ENCODE measurements around the gene DIPK1B. TPM values are rescaled to one million over a fixed set of nuclear protein-coding genes. Genes with fewer than 3 reads are reported as not detected.

The DIPK1B gene
- polyA plus RNA-seq, 1 experiment = 2.8 TPM

GRCh38 chr9:136678034-136678433 is 34.3 kb upstream of the DIPK1B start:
- no peak for TF ChIP-seq CTCF (IDR thresholded peaks at IDR 0.05; ENCODE audit: low read depth, low read length)
- Histone ChIP-seq H3K27ac (ENCODE audit: low read depth, low read length) (no peak overlapping the region), H3K27me3 (ENCODE audit: control insufficient read depth, insufficient read depth, low read length) (no peaks in the 10 kb centered on the region), H3K4me3 (ENCODE audit: low read depth, low read length) (no peak overlapping the region), H3K9me3 (ENCODE audit: control insufficient read depth, insufficient read depth, low read length) (no peaks in the 10 kb centered on the region; the same call in 1 of the 2 replicates)
- ChIA-PET POLR2A (no interaction called here), CTCF (no interaction called here)
- DNase-seq (ENCODE audit: low read depth, low spot score) = no peak

GRCh38 chr9:136678624-136679023 is 33.7 kb upstream of the DIPK1B start:
- no peak for TF ChIP-seq CTCF (IDR thresholded peaks at IDR 0.05; ENCODE audit: low read depth, low read length)
- Histone ChIP-seq H3K27ac (ENCODE audit: low read depth, low read length) (no peak overlapping the region), H3K27me3 (ENCODE audit: control insufficient read depth, insufficient read depth, low read length) (no peaks in the 10 kb centered on the region), H3K9me3 (ENCODE audit: control insufficient read depth, insufficient read depth, low read length) (no peaks in the 10 kb centered on the region; the same call in 1 of the 2 replicates), H3K4me3 (ENCODE audit: low read depth, low read length) (no peak overlapping the region)
- no peak for DNase-seq (ENCODE audit: low read depth, low spot score)
- ChIA-PET POLR2A (no interaction called here), CTCF (no interaction called here)

GRCh38 chr9:136679431-136679941 is 32.9 kb upstream of the DIPK1B start:
- H3K27me3 ChIP-seq (ENCODE audit: control insufficient read depth, insufficient read depth, low read length) = no peaks in the 10 kb centered on the region
- ChIA-PET CTCF (interaction anchor here (2.5 kb wide), 1 partner anchor 7 kb away, joined by 15 read pairs; no protein-coding TSS in a partner anchor), POLR2A (no interaction called here)
- no peak overlapping the region for H3K27ac ChIP-seq (ENCODE audit: low read depth, low read length)
- no peak for TF ChIP-seq CTCF (IDR thresholded peaks at IDR 0.05; ENCODE audit: low read depth, low read length)
- DNase-seq (ENCODE audit: low read depth, low spot score) = no peak
- H3K9me3 ChIP-seq (ENCODE audit: control insufficient read depth, insufficient read depth, low read length) = no peaks in the 10 kb centered on the region; the same call in 1 of the 2 replicates
- no peak overlapping the region for H3K4me3 ChIP-seq (ENCODE audit: low read depth, low read length)

- no peaks in the 10 kb centered on the region; the same call in 1 of the 2 replicates for H3K9me3 ChIP-seq (ENCODE audit: control insufficient read depth, insufficient read depth, low read length)
- H3K27me3 ChIP-seq (ENCODE audit: control insufficient read depth, insufficient read depth, low read length) = no peaks in the 10 kb centered on the region
- no peak overlapping the region for H3K27ac ChIP-seq (ENCODE audit: low read depth, low read length)
- no peak overlapping the region for H3K4me3 ChIP-seq (ENCODE audit: low read depth, low read length)
- no peak for DNase-seq (ENCODE audit: low read depth, low spot score)
- POLR2A ChIA-PET = no interaction called here
- CTCF ChIA-PET = interaction anchor here (2.5 kb wide), 1 partner anchor 9 kb away, joined by 15 read pairs; no protein-coding TSS in a partner anchor
- no peak for TF ChIP-seq CTCF (IDR thresholded peaks at IDR 0.05; ENCODE audit: low read depth, low read length)
These were observed 31.3 kb upstream of the DIPK1B start for GRCh38 chr9:136681029-136681428.

GRCh38 chr9:136681945-136682699 is 30.2 kb upstream of the DIPK1B start:
- Histone ChIP-seq H3K27me3 (ENCODE audit: control insufficient read depth, insufficient read depth, low read length) (no peaks in the 10 kb centered on the region), H3K27ac (ENCODE audit: low read depth, low read length) (no peak overlapping the region), H3K9me3 (ENCODE audit: control insufficient read depth, insufficient read depth, low read length) (no peaks in the 10 kb centered on the region; the same call in 1 of the 2 replicates), H3K4me3 (ENCODE audit: low read depth, low read length) (no peak overlapping the region)
- ChIA-PET POLR2A (interaction anchor here (0.7 kb wide), 1 partner anchor 155 kb away, joined by 5 read pairs; no protein-coding TSS in a partner anchor), CTCF (interaction anchor here (2.0 to 2.5 kb wide), 2 partner anchors 10 to 11 kb away, joined by 9 to 15 read pairs; no protein-coding TSS in a partner anchor)
- TF ChIP-seq CTCF (IDR thresholded peaks at IDR 0.05; ENCODE audit: low read depth, low read length) = no peak
- no peak for DNase-seq (ENCODE audit: low read depth, low spot score)

Data from AG04450 (cell line).